GM19438 (cell line): ENCODE results near the gene SERPINB12.

Experiments
- ATAC-seq: cut with Tn5 transposase; IDR thresholded peaks from one replicate; pipeline ENCODE4 v1.9.1; 2021; ENCODE audit warnings: low read depth; ENCODE audit not compliant: unreplicated experiment

The SERPINB12 gene

GRCh38 chr18:63542069-63542468 is at the start of gene SERPINB12:
Gene SERPINB12, plus strand, starts transcription at chr18:63542369. Its CDS starts 13,791 bp downstream, at chr18:63556160.
- ATAC-seq, result no peak

- no peak for ATAC-seq
Measured at GRCh38 chr18:63492851-63493250, 49.3 kb upstream of the SERPINB12 start.

- no peak for ATAC-seq
Measured at GRCh38 chr18:63495675-63496074, 46.5 kb upstream of the SERPINB12 start.

GRCh38 chr18:63505566-63506335 is 36.4 kb upstream of the SERPINB12 start:
- no peak for ATAC-seq

GRCh38 chr18:63506336-63506646 is 35.9 kb upstream of the SERPINB12 start:
- ATAC-seq, result no peak

- no peak for ATAC-seq
Measured at GRCh38 chr18:63508596-63508995, 33.6 kb upstream of the SERPINB12 start.

GRCh38 chr18:63511285-63511684 is 30.9 kb upstream of the SERPINB12 start:
- ATAC-seq, result no peak

GRCh38 chr18:63514326-63514725 is 27.8 kb upstream of the SERPINB12 start:
- ATAC-seq, result no peak

- no peak for ATAC-seq
Measured at GRCh38 chr18:63514888-63515678, 27.1 kb upstream of the SERPINB12 start.

- no peak for ATAC-seq
Measured at GRCh38 chr18:63515801-63516200, 26.4 kb upstream of the SERPINB12 start.

GRCh38 chr18:63518178-63519012 is 23.8 kb upstream of the SERPINB12 start:
- peak; percentile 98 for ATAC-seq

- no peak for ATAC-seq
Measured at GRCh38 chr18:63520053-63520685, 22.0 kb upstream of the SERPINB12 start.

- ATAC-seq, result no peak
Measured at GRCh38 chr18:63523660-63524059, 18.5 kb upstream of the SERPINB12 start.

- no peak for ATAC-seq
Measured at GRCh38 chr18:63527251-63527650, 14.9 kb upstream of the SERPINB12 start.

GRCh38 chr18:63528863-63529492 is 13.2 kb upstream of the SERPINB12 start:
- no peak for ATAC-seq

- ATAC-seq, result no peak
Measured at GRCh38 chr18:63532471-63532870, 9.7 kb upstream of the SERPINB12 start.

GRCh38 chr18:63534615-63535014 is 7.6 kb upstream of the SERPINB12 start:
- ATAC-seq, result no peak

GRCh38 chr18:63539904-63540510 is 2.2 kb upstream of the SERPINB12 start:
- no peak for ATAC-seq

- ATAC-seq, result no peak
Measured at GRCh38 chr18:63544017-63544416, 1.8 kb downstream of the SERPINB12 start.

- no peak for ATAC-seq
Measured at GRCh38 chr18:63545000-63545399, 2.8 kb downstream of the SERPINB12 start.
